T-cell (primary cell): ENCODE data around the gene CAPN8. TPM values are rescaled to one million over a fixed set of nuclear protein-coding genes. Genes with fewer than 3 reads are reported as not detected.

Experiments
- ATAC-seq, 4 experiments: fragments of 200-7000 bp in 3 of 4; fragments of 150-1000 bp in 1 of 4; cut with Tn5 transposase; replicated peaks in 1 of 4; 1 replicate in 3 of 4; 2 replicates in 1 of 4; pipeline ENCODE4 v1.10.0; 2021; ENCODE audit warnings: moderate library complexity in 3 of 4, mild to moderate bottlenecking in 2 of 4, moderate number of reproducible peaks in 1 of 4
- CTCF ChIA-PET, 2 donors: fragments of 300-600 bp; sonication (Branson Sonifier 250); formaldehyde crosslinking; loops; one replicate each; lab custom pipeline; 2022; ENCODE audit warnings: antibody characterized with exemption in 2 of 2; lab: Charles Lee
- POLR2A ChIA-PET, 2 donors: fragments of 300-600 bp; sonication (Branson Sonifier 250); formaldehyde crosslinking; loops; one replicate each; lab custom pipeline; 2022; ENCODE audit warnings: antibody characterized with exemption in 2 of 2; lab: Charles Lee
- DNase-seq, 35 experiments: peaks; one replicate each; pipeline versions ENCODE4 v3.0.0 to v3.0.0-alpha.2; 2013 to 2023
- H3K27ac ChIP-seq: one replicate; pipeline ENCODE4 v1.5.1; 2013; ENCODE audit warnings: low read length
- H3K27me3 ChIP-seq, 2 experiments: replicated peaks in 1 of 2; 1 replicate in 1 of 2; 2 replicates in 1 of 2; pipeline versions ENCODE4 v1.6.1 to v1.7.0; 2013; ENCODE audit warnings: low read length in 1 of 2, mixed read lengths in 1 of 2; ENCODE audit not compliant: control insufficient read depth in 2 of 2, insufficient read depth in 2 of 2; ENCODE audit errors: extremely low read depth in 1 of 2
- H3K36me3 ChIP-seq, 2 donors: 1 replicate in 1 of 2; 2 replicates in 1 of 2; pipeline versions ENCODE4 v1.6.1 to v1.7.0; 2013; ENCODE audit warnings: low read length in 1 of 2; ENCODE audit not compliant: control insufficient read depth in 2 of 2, insufficient read depth in 1 of 2; ENCODE audit errors: extremely low read depth in 1 of 2
- H3K4me1 ChIP-seq, 2 experiments: 1 replicate in 1 of 2; 2 replicates in 1 of 2; pipeline versions ENCODE4 v1.6.1 to v1.7.0; 2013; ENCODE audit warnings: low read length in 2 of 2, mixed read lengths in 1 of 2; ENCODE audit not compliant: insufficient read depth in 2 of 2, control insufficient read depth in 1 of 2; ENCODE audit errors: extremely low read depth in 1 of 2
- H3K4me3 ChIP-seq, 2 donors: 1 replicate in 1 of 2; 2 replicates in 1 of 2; pipeline versions ENCODE4 v1.5.1 to v1.7.0; 2013; ENCODE audit warnings: mild to moderate bottlenecking in 2 of 2, low read length in 1 of 2, moderate library complexity in 1 of 2; ENCODE audit not compliant: control insufficient read depth in 1 of 2; ENCODE audit errors: extremely low read depth in 1 of 2
- H3K9me3 ChIP-seq: 2 replicates; pipeline ENCODE4 v1.7.0; 2013
- H3K27ac Mint-ChIP-seq, 2 donors: one replicate each; pipeline ENCODE4 v1.8.0; 2020 to 2021; ENCODE audit warnings: mild to moderate bottlenecking in 2 of 2, mixed read lengths in 2 of 2
- H3K27me3 Mint-ChIP-seq, 2 donors: one replicate each; pipeline ENCODE4 v1.8.0; 2021 to 2022; ENCODE audit warnings: mixed read lengths in 2 of 2
- H3K36me3 Mint-ChIP-seq: one replicate; pipeline ENCODE4 v1.8.0; 2021; ENCODE audit warnings: mixed read lengths
- H3K4me1 Mint-ChIP-seq, 3 donors: one replicate each; pipeline ENCODE4 v1.8.0; 2020 to 2022; ENCODE audit warnings: mixed read lengths in 3 of 3, mild to moderate bottlenecking in 1 of 3
- H3K4me3 Mint-ChIP-seq, 3 donors: one replicate each; pipeline ENCODE4 v1.8.0; 2020 to 2022; ENCODE audit warnings: mild to moderate bottlenecking in 3 of 3, mixed read lengths in 3 of 3, moderate library complexity in 3 of 3
- H3K9me3 Mint-ChIP-seq, 3 donors: one replicate each; pipeline ENCODE4 v1.8.0; 2020 to 2022; ENCODE audit warnings: mixed read lengths in 3 of 3
- WGBS: methylation state at CpG from one replicate; pipeline ENCODE4 v1.1.5; 2013; ENCODE audit warnings: missing lambda C conversion rate; ENCODE audit not compliant: insufficient coverage; 5-methylcytosine and 5-hydroxymethylcytosine counted together
- total RNA-seq, 35 experiments: library from RNA in 6 of 35; stranded (reverse) in 6 of 35; fragments of 120-200 nt in 1 of 35; gene quantifications; one replicate each; pipeline versions ENCODE4 v1.2.1 to v1.2.4 and lab custom pipeline; 2013 to 2026

CAPN8 gene
- total RNA-seq, 5 donors from 2014 or later (not counting 1 experiment from before 2014, with no cell fraction given): 0.38 to 0.99 (median 0.56) TPM

DNA sequence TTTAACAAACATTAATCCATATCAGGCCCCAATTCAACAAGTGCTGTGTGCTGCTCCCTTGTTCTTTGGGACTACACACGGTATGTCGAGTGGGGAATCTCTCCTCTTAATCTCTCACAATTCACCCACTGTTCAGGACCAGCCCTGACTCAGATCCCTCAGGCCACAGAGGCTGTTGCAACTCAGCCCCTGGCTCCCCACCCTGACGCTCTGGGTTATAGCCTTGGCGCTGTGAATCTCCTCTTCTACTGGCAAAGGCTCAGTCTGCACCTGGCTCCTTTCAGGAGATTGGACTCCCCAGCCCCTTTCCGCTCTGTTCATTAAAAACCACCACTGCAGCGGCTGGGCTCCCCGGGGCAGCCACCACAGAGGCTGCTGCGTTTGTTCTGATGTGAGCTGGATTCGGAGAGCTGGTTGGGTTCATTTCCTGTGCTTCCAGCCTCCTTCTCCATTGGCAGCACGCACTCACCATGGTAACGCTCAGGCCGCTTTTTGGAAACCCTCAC, 13.0 kb downstream of the CAPN8 start:
- WGBS: 58% methylated on average over 9 of the region's 12 CpGs
- DNase-seq (no peak), ATAC-seq (no peak)
- Histone ChIP-seq H3K36me3 (no peaks in the 10 kb centered on the region), H3K9me3 (no peaks in the 10 kb centered on the region), H3K4me1 (no peaks in the 10 kb centered on the region), H3K27me3 (peaks cover 0 to 18% of the 10 kb centered on the region in 2 experiments), H3K4me3 (no peak overlapping the region), H3K27ac (no peak overlapping the region)
- ChIA-PET CTCF (no interaction called here), POLR2A (no interaction called here)
- Mint-ChIP-seq H3K4me3 (no peak overlapping the region), H3K27me3 (peaks cover 9 to 17% of the 10 kb centered on the region in 2 donors), H3K4me1 (no peaks in the 10 kb centered on the region), H3K36me3 (no peaks in the 10 kb centered on the region), H3K27ac (no peak overlapping the region), H3K9me3 (no peaks in the 10 kb centered on the region)

- Mint-ChIP-seq H3K9me3 (no peaks in the 10 kb centered on the region), H3K27ac (no peak overlapping the region), H3K4me1 (no peaks in the 10 kb centered on the region), H3K27me3 (peaks cover 9 to 17% of the 10 kb centered on the region in 2 donors), H3K36me3 (no peaks in the 10 kb centered on the region), H3K4me3 (no peak overlapping the region)
- Histone ChIP-seq H3K4me3 (no peak overlapping the region), H3K4me1 (no peaks in the 10 kb centered on the region), H3K9me3 (no peaks in the 10 kb centered on the region), H3K36me3 (no peaks in the 10 kb centered on the region), H3K27ac (no peak overlapping the region), H3K27me3 (peaks cover 0 to 21% of the 10 kb centered on the region in 2 experiments)
- DNase-seq (no peak), ATAC-seq (no peak)
- POLR2A ChIA-PET: no interaction called here
- no CpG with 5 or more reads among the region's 8 CpGs for WGBS
- CTCF ChIA-PET: no interaction called here
Observed at GRCh38 chr1:223651291-223651991, 14.1 kb downstream of the CAPN8 start.

DNA sequence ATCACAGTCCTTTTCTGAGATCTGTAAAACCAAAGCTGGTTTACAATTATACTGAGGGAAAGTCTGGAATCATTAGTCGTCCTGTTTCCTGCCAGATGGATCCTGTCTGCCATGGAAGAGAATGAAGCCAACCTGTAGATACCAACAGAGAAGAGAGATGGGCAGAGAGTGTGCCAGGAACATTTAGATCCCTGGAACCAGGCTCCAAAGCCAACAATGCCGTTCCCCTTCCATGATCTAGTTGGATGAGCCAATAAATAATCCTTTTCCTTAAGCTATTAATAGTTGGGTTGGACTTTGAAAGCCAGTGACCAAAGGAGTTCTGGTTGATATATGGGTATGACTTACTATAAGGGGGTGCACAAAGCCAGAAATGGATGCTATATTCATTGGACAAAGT, 15.0 kb downstream of the CAPN8 start:
- H3K4me1 Mint-ChIP-seq: no peaks in the 10 kb centered on the region
- no peak overlapping the region for H3K27ac ChIP-seq
- POLR2A ChIA-PET: no interaction called here

DNA sequence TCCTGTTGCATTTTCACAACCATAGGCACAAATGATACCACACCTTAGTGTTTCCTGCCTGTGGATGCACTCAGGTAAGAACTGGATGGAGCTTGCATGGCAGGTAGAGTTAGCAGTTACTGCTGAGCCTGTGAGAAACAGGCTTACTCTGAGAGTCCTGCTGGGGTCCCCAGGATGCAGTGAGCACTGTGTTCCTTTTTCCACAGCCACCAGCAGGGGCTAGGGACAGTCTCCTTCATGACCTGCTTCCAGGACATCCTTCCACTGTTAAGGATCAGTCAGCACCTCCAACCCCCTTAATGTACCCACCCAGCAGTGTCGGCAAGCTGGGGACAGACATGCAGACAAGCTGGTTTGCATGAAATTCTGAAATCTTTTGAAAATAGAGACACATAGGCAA, 16.3 kb downstream of the CAPN8 start:
- ATAC-seq (no peak), DNase-seq (no peak)
- no peaks in the 10 kb centered on the region for H3K36me3 ChIP-seq
- ChIA-PET CTCF (interaction anchor here in 1 of 2 donors (0.6 kb wide), 1 partner anchor 18 kb away, joined by 6 read pairs; no protein-coding TSS in a partner anchor), POLR2A (no interaction called here)
- Mint-ChIP-seq H3K4me3 (no peak overlapping the region), H3K4me1 (no peaks in the 10 kb centered on the region), H3K36me3 (no peaks in the 10 kb centered on the region), H3K27ac (no peak overlapping the region), H3K27me3 (peaks cover 8 to 15% of the 10 kb centered on the region in 2 donors), H3K9me3 (no peaks in the 10 kb centered on the region)
- no CpG with 5 or more reads among the region's 1 CpG for WGBS
- H3K4me1 ChIP-seq: no peaks in the 10 kb centered on the region
- no peak overlapping the region for H3K4me3 ChIP-seq
- no peak overlapping the region for H3K27ac ChIP-seq
- H3K27me3 ChIP-seq: peaks cover 0 to 19% of the 10 kb centered on the region in 2 experiments
- no peaks in the 10 kb centered on the region for H3K9me3 ChIP-seq

More for the DNA sequence above, 15.0 kb downstream of the CAPN8 start:
- Mint-ChIP-seq H3K4me3 (no peak overlapping the region), H3K36me3 (no peaks in the 10 kb centered on the region), H3K9me3 (no peaks in the 10 kb centered on the region), H3K27me3 (peaks cover 10 to 17% of the 10 kb centered on the region in 2 donors), H3K27ac (no peak overlapping the region)
- no peak for DNase-seq
- no peak for ATAC-seq
- CTCF ChIA-PET: no interaction called here
- Histone ChIP-seq H3K4me3 (no peak overlapping the region), H3K27me3 (peaks cover 0 to 21% of the 10 kb centered on the region in 2 experiments), H3K4me1 (no peaks in the 10 kb centered on the region), H3K36me3 (no peaks in the 10 kb centered on the region), H3K9me3 (no peaks in the 10 kb centered on the region)
- no CpG with 5 or more reads among the region's 2 CpGs for WGBS

- Mint-ChIP-seq H3K4me1 (no peaks in the 10 kb centered on the region), H3K36me3 (no peaks in the 10 kb centered on the region), H3K27ac (no peak overlapping the region), H3K9me3 (no peaks in the 10 kb centered on the region), H3K27me3 (peaks cover 13 to 14% of the 10 kb centered on the region in 2 donors), H3K4me3 (no peak overlapping the region)
- CTCF ChIA-PET: no interaction called here
- no CpG with 5 or more reads among the region's 1 CpG for WGBS
- no peaks in the 10 kb centered on the region for H3K36me3 ChIP-seq
- POLR2A ChIA-PET: no interaction called here
- peaks cover 0 to 19% of the 10 kb centered on the region in 2 experiments for H3K27me3 ChIP-seq
- ATAC-seq: no peak
- H3K27ac ChIP-seq: no peak overlapping the region
- H3K4me1 ChIP-seq: no peaks in the 10 kb centered on the region
- H3K9me3 ChIP-seq: no peaks in the 10 kb centered on the region
- no peak for DNase-seq
- no peak overlapping the region for H3K4me3 ChIP-seq
Observed at GRCh38 chr1:223647249-223647648, 18.3 kb downstream of the CAPN8 start.

DNA sequence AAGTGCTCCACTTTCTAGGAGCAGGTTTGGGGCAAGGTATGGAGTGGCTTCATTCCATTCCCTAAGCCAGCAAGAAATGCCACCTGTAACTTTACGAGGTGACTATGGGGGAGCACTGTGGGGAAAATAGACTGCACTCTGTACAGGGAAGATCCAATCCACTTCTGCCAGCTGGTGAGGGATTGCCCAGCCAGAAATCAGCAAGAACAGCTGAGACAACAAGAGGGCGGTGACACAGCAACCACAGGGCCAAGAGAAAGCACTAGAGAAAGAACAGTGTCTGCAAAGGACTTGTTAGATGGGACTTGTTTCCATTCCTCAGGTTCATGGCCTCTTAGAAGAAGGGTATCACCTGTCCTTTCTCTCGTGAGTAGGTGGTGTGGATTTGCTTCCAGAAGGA, 19.6 kb downstream of the CAPN8 start:
- H3K9me3 ChIP-seq: no peaks in the 10 kb centered on the region
- peaks cover 0 to 17% of the 10 kb centered on the region in 2 experiments for H3K27me3 ChIP-seq
- Mint-ChIP-seq H3K9me3 (peaks cover 4 to 7% (median 4%) of the 10 kb centered on the region in 3 donors), H3K27ac (no peak overlapping the region), H3K27me3 (peaks cover 13 to 18% of the 10 kb centered on the region in 2 donors), H3K4me1 (no peaks in the 10 kb centered on the region), H3K4me3 (no peak overlapping the region), H3K36me3 (no peaks in the 10 kb centered on the region)
- POLR2A ChIA-PET: no interaction called here
- CTCF ChIA-PET: no interaction called here
- ATAC-seq (no peak), DNase-seq (no peak)
- no peak overlapping the region for H3K4me3 ChIP-seq
- no peaks in the 10 kb centered on the region for H3K36me3 ChIP-seq
- no peaks in the 10 kb centered on the region for H3K4me1 ChIP-seq
- H3K27ac ChIP-seq: no peak overlapping the region
- 83% methylated on average over 2 of the region's 3 CpGs for WGBS
